Right renal pelvis (tissue), 4 donors: ENCODE measurements around the gene KLHDC2. TPM values are rescaled to one million over a fixed set of nuclear protein-coding genes. Genes with fewer than 3 reads are reported as not detected.
"Not testable (repeated sequence)": the region's sequence is repeated elsewhere in the genome, so short reads cannot be mapped to it uniquely, and the experiment has no call there.

Experiments
- DNase-seq, 4 donors: peaks; one replicate each; pipeline ENCODE4 v3.0.0-alpha.2; 2013; ENCODE audit warnings: low read depth in 4 of 4, low spot score in 3 of 4, missing footprints in 1 of 4
- polyA plus RNA-seq, 4 donors: library from polyadenylated mRNA; unstranded; fragments of 120-200 nt; gene quantifications; one replicate each; pipeline ENCODE4 v1.2.1, GENCODE V29; 2013; ENCODE audit not compliant: insufficient read length in 4 of 4

The KLHDC2 gene
- polyA plus RNA-seq, 4 donors, result 134 to 162 (median 153) TPM

DNA sequence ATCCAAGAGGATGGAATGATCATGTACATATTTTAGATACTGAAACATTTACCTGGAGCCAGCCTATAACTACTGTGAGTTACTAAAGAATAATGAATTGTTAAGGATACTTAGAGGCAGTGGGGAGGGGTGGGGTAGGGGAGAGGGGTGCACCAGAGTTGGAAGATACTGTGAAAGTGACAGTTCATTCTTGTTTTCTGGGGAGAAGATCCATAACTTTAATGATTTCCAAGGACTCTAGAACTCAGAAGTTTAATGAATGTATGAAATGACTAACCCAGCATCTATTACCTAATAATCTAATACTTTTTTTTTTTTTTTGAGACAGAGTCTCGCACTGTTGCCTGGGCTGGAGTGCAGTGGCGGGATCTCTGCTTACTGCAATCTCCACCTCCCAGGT lies 10.5 kb downstream of the KLHDC2 start:
- no peak for DNase-seq

GRCh38 chr14:49781040-49781439 lies 13.1 kb downstream of the KLHDC2 start:
- not testable (repeated sequence) for DNase-seq

DNA sequence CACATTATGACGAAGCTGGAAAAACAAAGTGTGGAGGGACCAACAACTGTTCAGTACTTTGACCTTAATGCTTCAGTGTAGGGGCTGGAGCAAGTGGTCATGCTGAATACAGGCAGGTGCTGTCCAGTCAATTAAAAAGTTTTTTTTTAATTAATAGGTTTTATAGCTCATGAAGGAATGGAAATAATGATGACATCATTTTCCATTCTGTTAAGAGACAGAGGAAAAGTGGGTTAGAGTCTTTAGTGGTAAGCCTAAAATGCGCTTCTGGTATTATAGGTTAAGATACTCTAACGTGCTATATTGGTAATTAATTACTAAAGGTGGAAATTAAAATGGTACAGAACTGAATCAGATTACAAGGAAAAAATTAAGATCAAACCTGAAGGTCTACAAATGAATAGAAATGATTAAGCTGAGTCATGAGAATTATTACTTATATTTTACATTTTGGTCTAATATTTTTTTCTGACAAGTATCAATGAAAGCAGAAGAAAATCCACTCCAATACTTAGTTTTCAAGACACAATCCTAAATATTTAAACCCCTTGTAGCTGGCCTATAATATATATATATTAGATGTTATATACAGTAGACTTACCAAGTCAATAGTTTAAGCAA lies 15.6 kb downstream of the KLHDC2 start:
- DNase-seq, result no peak

- DNase-seq, result no peak
These were observed 18.4 kb downstream of the KLHDC2 start for GRCh38 chr14:49786315-49786714.

DNA sequence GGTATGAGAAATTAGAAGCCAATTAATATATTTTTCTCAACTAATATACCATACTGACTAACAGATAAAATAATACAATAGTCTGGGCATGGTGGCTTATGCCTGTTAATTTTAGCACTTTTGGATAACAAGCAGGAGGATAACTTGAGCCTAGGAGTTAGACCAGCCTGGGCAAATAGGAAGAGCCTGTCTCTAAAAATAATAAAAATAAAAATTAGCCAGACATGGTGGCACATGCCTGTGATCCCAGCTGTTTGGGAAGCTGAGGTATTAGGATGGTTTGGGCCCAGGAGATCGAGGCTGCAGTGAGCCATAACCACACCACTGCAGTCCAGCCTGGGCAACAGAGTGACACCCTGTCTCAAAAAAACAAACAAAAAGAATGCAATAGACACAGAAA lies 24.7 kb downstream of the KLHDC2 start:
- no peak for DNase-seq

- no peak for DNase-seq
These were observed 28.1 kb downstream of the KLHDC2 start for GRCh38 chr14:49796025-49796424.

DNA sequence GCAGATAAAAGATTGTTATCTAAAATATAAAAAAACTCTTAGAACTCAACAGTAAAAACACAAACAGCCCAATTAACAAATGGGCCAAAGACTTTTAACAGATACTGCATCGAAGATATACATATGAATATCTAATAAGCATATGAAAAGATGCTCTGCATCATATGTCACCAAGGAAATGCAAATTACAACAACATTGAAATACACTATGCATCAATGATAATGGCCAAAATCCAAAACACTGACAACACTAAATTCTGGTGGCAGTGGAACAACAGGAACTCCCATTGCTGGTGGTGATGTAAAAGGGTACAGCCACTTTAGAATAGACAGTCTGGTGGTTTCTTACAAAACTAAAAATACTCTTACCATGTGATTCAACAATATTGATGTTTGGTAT lies 40.8 kb downstream of the KLHDC2 start:
- DNase-seq, result no peak

DNA sequence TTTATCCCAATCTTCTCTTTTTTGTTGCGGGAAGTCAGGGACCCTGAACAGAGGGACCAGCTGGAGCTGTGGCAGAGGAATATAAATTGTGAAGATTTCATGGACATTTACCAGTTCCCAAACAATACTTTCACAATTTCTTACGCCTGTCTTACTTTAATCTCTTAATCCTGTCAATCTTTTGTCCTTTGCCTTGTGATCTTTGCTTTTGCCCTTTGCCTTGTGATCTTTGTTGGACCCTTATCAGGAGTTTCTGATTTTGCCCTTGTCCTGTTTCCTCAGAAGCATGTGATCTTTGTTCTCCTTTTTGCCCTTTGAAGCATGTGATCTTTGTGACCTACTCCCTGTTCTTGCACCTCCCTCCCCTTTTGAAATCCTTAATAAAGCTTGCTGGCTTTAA lies 48.2 kb downstream of the KLHDC2 start:
- not testable (repeated sequence) for DNase-seq

- no peak for DNase-seq
These were observed 48.9 kb downstream of the KLHDC2 start for GRCh38 chr14:49816844-49817243.

GRCh38 chr14:49820176-49820575 lies 52.2 kb downstream of the KLHDC2 start:
- no peak for DNase-seq

DNA sequence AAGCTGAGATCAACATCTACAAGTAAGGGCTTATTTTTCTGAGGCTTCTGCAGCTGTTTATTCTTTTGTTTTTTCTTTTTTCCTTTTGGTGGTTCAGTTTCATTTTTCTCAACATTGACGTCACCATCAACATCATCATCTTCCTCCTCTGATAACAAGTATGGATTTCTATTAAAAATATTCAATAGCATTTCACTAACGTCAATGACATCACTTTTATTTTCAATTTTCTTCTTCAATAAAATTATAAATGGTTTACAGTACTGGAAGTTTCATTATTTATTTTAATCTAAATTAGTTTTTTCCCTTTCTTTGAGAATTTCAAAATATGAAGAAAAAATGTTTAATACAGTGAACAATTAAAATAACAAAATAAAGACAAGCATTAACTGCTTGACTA lies 60.7 kb downstream of the KLHDC2 start:
- DNase-seq, result no peak

Other genes with a start within 250 kb of the KLHDC2 start
- 1,000 to 10,000 TPM; 1,296 to 1,761 (median 1,423) TPM for gene RPS29, start 181.8 kb upstream of the KLHDC2 start, polyA plus RNA-seq
- gene LRR1, start 169.2 kb upstream of the KLHDC2 start, polyA plus RNA-seq, result 10 to 100 TPM; 12.0 to 15.7 (median 12.5) TPM
- 100 to 1,000 TPM; 170 to 219 (median 194) TPM for gene RPL36AL, start 147.5 kb upstream of the KLHDC2 start, polyA plus RNA-seq
- gene MGAT2, start 147.4 kb upstream of the KLHDC2 start, polyA plus RNA-seq, result 10 to 100 TPM in 2 of 4 donors, 1 to 10 TPM in 2; 8.1 to 23.5 (median 10.9) TPM
- 10 to 100 TPM; 16.1 to 20.5 (median 18.3) TPM for gene DNAAF2, start 132.9 kb upstream of the KLHDC2 start, polyA plus RNA-seq
- gene POLE2, start 79.9 kb upstream of the KLHDC2 start, polyA plus RNA-seq, result 10 to 100 TPM; 12.9 to 19.4 (median 15.2) TPM
- gene KLHDC1, start 75.0 kb upstream of the KLHDC2 start, polyA plus RNA-seq, result 1 to 10 TPM; 4.2 to 7.3 (median 6.5) TPM
- gene NEMF, start 84.6 kb downstream of the KLHDC2 start, polyA plus RNA-seq, result 10 to 100 TPM; 75.0 to 92.2 (median 84.3) TPM
- 100 to 1,000 TPM in 3 of 4 donors, 10 to 100 TPM in 1; 88.6 to 112 (median 103) TPM for gene ARF6, start 124.9 kb downstream of the KLHDC2 start, polyA plus RNA-seq